ENCODE data around the gene RBBP8NL.

The RBBP8NL gene

DNA sequence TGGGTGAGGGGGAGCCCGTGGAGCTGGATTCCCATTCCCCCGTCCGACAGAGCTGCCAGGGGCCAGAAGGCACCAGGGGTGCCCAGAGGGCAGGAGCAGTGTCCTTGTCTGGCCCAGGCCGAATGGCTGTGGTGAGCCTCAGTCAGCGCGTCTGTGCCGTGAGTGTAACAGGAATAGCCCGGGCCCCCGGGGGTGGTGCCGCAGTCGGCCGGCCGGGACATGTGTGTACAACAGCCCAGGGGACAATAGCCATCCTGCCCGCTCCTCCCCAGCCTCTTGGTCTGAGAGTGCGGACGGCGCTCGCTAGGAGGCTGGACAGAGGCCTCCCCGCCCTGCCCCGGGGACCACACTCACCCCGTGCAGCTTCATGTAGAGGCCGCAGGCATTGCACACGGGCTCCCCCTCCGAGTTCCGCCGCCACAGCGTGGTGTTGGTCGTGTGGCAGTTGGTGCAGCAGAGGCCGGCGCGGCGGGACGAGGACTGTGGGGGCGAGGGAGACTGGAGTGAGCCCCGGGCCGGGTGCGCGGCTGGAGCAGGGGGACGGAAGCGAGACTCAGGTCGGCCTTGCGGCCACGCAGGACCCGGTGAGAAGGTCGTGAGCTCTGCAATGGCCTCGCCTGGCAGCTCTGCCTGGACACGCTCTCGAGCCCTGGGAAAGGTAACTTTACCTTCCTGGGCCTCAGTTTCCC, 38.9 kb upstream of the RBBP8NL start:
- H4K20me1 ChIP-seq (ENCODE audit: insufficient read depth, low read length) = no peaks in the 10 kb centered on the region
- no peaks in the 10 kb centered on the region for H3K9me2 ChIP-seq (ENCODE audit: low read depth, low read length)
- no peaks in the 10 kb centered on the region for H3K9me3 ChIP-seq (ENCODE audit: low read length)
- no peak overlapping the region for H3K4me3 ChIP-seq (ENCODE audit: low read depth, low read length, poor library complexity, severe bottlenecking)
- H3K4me1 ChIP-seq (ENCODE audit: insufficient read depth, low read length, severe bottlenecking) = no peaks in the 10 kb centered on the region
- no peaks in the 10 kb centered on the region for H3K36me3 ChIP-seq (ENCODE audit: insufficient read depth, low read length)
- no peak overlapping the region for H3K9ac ChIP-seq (ENCODE audit: low read length)
- H3K79me2 ChIP-seq (ENCODE audit: insufficient read depth, low read length) = no peaks in the 10 kb centered on the region
- H2AFZ ChIP-seq (ENCODE audit: low read length) = no peak overlapping the region
- H3K4me2 ChIP-seq (ENCODE audit: low read length) = no peak overlapping the region
- no peak for TF ChIP-seq EZH2 (IDR thresholded peaks at IDR 0.05; ENCODE audit: borderline replicate concordance, low read length)
- TF ChIP-seq, protein P1, sequence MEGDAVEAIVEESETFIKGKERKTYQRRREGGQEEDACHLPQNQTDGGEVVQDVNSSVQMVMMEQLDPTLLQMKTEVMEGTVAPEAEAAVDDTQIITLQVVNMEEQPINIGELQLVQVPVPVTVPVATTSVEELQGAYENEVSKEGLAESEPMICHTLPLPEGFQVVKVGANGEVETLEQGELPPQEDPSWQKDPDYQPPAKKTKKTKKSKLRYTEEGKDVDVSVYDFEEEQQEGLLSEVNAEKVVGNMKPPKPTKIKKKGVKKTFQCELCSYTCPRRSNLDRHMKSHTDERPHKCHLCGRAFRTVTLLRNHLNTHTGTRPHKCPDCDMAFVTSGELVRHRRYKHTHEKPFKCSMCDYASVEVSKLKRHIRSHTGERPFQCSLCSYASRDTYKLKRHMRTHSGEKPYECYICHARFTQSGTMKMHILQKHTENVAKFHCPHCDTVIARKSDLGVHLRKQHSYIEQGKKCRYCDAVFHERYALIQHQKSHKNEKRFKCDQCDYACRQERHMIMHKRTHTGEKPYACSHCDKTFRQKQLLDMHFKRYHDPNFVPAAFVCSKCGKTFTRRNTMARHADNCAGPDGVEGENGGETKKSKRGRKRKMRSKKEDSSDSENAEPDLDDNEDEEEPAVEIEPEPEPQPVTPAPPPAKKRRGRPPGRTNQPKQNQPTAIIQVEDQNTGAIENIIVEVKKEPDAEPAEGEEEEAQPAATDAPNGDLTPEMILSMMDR (IDR thresholded peaks at IDR 0.05; ENCODE audit: low read length) = no peak
- no peak overlapping the region for H3K27ac ChIP-seq (ENCODE audit: low read depth, low read length, poor library complexity, severe bottlenecking)
- H3F3A ChIP-seq (ENCODE audit: insufficient read depth, low read length) = no peaks in the 10 kb centered on the region
- no peaks in the 10 kb centered on the region for H3K27me3 ChIP-seq (ENCODE audit: insufficient read depth, low read length)

DNA sequence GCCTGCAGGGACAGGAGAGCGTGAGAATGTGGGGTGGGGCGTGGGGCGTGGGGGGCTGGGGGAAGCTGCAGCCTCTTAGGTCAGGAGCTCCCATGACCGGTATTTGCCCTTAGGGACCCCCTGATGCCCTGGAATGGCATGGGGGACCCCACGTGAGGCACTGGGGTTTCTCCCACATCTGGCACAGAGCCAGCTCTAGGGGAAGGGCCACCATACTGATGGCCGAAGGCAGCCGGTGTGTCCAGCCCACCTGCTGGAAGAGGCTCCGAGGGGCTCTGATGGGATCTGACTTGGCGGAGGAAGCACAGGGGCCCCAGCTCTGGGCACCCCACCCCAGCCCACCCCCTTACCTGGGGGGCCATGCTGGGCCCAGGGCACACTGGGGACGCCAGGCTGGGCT, 37.7 kb upstream of the RBBP8NL start:
- no peaks in the 10 kb centered on the region for H3K9me3 ChIP-seq (ENCODE audit: low read length)
- TF ChIP-seq EZH2 (IDR thresholded peaks at IDR 0.05; ENCODE audit: borderline replicate concordance, low read length) = no peak
- TF ChIP-seq, protein P1 (IDR thresholded peaks at IDR 0.05; ENCODE audit: low read length) = no peak
- no peaks in the 10 kb centered on the region for H3K9me2 ChIP-seq (ENCODE audit: low read depth, low read length)
- no peaks in the 10 kb centered on the region for H3F3A ChIP-seq (ENCODE audit: insufficient read depth, low read length)
- H3K36me3 ChIP-seq (ENCODE audit: insufficient read depth, low read length) = no peaks in the 10 kb centered on the region
- H3K27me3 ChIP-seq (ENCODE audit: insufficient read depth, low read length) = no peaks in the 10 kb centered on the region
- no peak overlapping the region for H3K4me2 ChIP-seq (ENCODE audit: low read length)
- no peaks in the 10 kb centered on the region for H3K79me2 ChIP-seq (ENCODE audit: insufficient read depth, low read length)
- no peak overlapping the region for H3K27ac ChIP-seq (ENCODE audit: low read depth, low read length, poor library complexity, severe bottlenecking)
- no peak overlapping the region for H3K9ac ChIP-seq (ENCODE audit: low read length)
- no peak overlapping the region for H3K4me3 ChIP-seq (ENCODE audit: low read depth, low read length, poor library complexity, severe bottlenecking)
- no peaks in the 10 kb centered on the region for H3K4me1 ChIP-seq (ENCODE audit: insufficient read depth, low read length, severe bottlenecking)
- no peak overlapping the region for H2AFZ ChIP-seq (ENCODE audit: low read length)
- no peaks in the 10 kb centered on the region for H4K20me1 ChIP-seq (ENCODE audit: insufficient read depth, low read length)

- no peak overlapping the region for H3K9ac ChIP-seq (ENCODE audit: low read length)
Measured at GRCh38 chr20:62464425-62464770, 37.1 kb upstream of the RBBP8NL start.

More at GRCh38 chr20:62464425-62464770, 37.1 kb upstream of the RBBP8NL start:
- H4K20me1 ChIP-seq (ENCODE audit: insufficient read depth, low read length) = no peaks in the 10 kb centered on the region
- no peaks in the 10 kb centered on the region for H3K27me3 ChIP-seq (ENCODE audit: insufficient read depth, low read length)
- H3K79me2 ChIP-seq (ENCODE audit: insufficient read depth, low read length) = no peaks in the 10 kb centered on the region
- no peaks in the 10 kb centered on the region for H3F3A ChIP-seq (ENCODE audit: insufficient read depth, low read length)
- H3K4me3 ChIP-seq (ENCODE audit: low read depth, low read length, poor library complexity, severe bottlenecking) = no peak overlapping the region
- no peaks in the 10 kb centered on the region for H3K9me3 ChIP-seq (ENCODE audit: low read length)
- no peak overlapping the region for H2AFZ ChIP-seq (ENCODE audit: low read length)
- no peaks in the 10 kb centered on the region for H3K4me1 ChIP-seq (ENCODE audit: insufficient read depth, low read length, severe bottlenecking)
- no peaks in the 10 kb centered on the region for H3K9me2 ChIP-seq (ENCODE audit: low read depth, low read length)
- TF ChIP-seq, protein P1 (IDR thresholded peaks at IDR 0.05; ENCODE audit: low read length) = no peak
- TF ChIP-seq EZH2 (IDR thresholded peaks at IDR 0.05; ENCODE audit: borderline replicate concordance, low read length) = no peak
- no peak overlapping the region for H3K27ac ChIP-seq (ENCODE audit: low read depth, low read length, poor library complexity, severe bottlenecking)
- H3K4me2 ChIP-seq (ENCODE audit: low read length) = no peak overlapping the region
- H3K36me3 ChIP-seq (ENCODE audit: insufficient read depth, low read length) = no peaks in the 10 kb centered on the region

All from OCI-LY1 (cell line).